Tibial nerve (tissue), 4 donors: ENCODE results near the gene FBXL14. TPM values are rescaled to one million over a fixed set of nuclear protein-coding genes. Genes with fewer than 3 reads are reported as not detected.
"Not testable (repeated sequence)": the region's sequence is repeated elsewhere in the genome, so short reads cannot be mapped to it uniquely, and the experiment has no call there.

Experiments
- DNase-seq, 2 donors: peaks; one replicate each; pipeline ENCODE4 v3.0.0-alpha.2; 2019; ENCODE audit warnings: low spot score in 2 of 2
- H3K27ac ChIP-seq, 4 donors: fragments of 200-600 bp; sonication (generic) in 3 of 4; one replicate each; pipeline ENCODE4 v1.5.1; 2017 to 2019; ENCODE audit warnings: mild to moderate bottlenecking in 1 of 4
- H3K27me3 ChIP-seq, 2 donors: fragments of 200-600 bp; sonication (generic) in 1 of 2; one replicate each; pipeline versions ENCODE4 v1.5.1 to v1.6.0; 2017 to 2019
- H3K36me3 ChIP-seq, 3 donors: fragments of 200-600 bp; sonication (generic); one replicate each; pipeline ENCODE4 v1.5.1; 2018 to 2019
- H3K4me1 ChIP-seq, 4 donors: fragments of 200-600 bp; sonication (generic) in 3 of 4; one replicate each; pipeline ENCODE4 v1.5.1; 2017 to 2019
- H3K4me3 ChIP-seq, 4 donors: fragments of 200-600 bp; sonication (generic) in 3 of 4; one replicate each; pipeline ENCODE4 v1.5.1; 2017 to 2019; ENCODE audit warnings: mild to moderate bottlenecking in 1 of 4, moderate library complexity in 1 of 4
- H3K9me3 ChIP-seq, 4 donors: fragments of 200-600 bp; sonication (generic) in 3 of 4; one replicate each; pipeline ENCODE4 v1.5.1; 2017 to 2019
- EP300 ChIP-seq, 2 donors: sonication (generic); formaldehyde crosslinking; IDR thresholded peaks; one replicate each; pipeline ENCODE4 v1.6.1; 2017; ENCODE audit warnings: antibody characterized with exemption in 2 of 2, mild to moderate bottlenecking in 1 of 2
- POLR2A ChIP-seq, 2 donors: fragments of 450-650 bp; IDR thresholded peaks; one replicate each; pipeline ENCODE4 v1.6.1; 2017; ENCODE audit warnings: antibody characterized with exemption in 2 of 2, mild to moderate bottlenecking in 2 of 2, moderate library complexity in 2 of 2
- WGBS, 2 donors: methylation state at CpG; one replicate each; pipeline ENCODE4 v1.1.5; 2018; 5-methylcytosine and 5-hydroxymethylcytosine counted together
- total RNA-seq, 4 donors: library from RNA; depleted of rRNA; stranded (reverse); fragments of >200 nt; gene quantifications; one replicate each; pipeline ENCODE4 v1.1.0, GENCODE V29; 2016
- TF ChIP-seq, protein P1 (sequence below), 5 experiments: fragments of 200-600 bp in 3 of 5; fragments of 450-650 bp in 2 of 5; sonication (generic) in 3 of 5; IDR thresholded peaks; one replicate each; pipeline ENCODE4 v1.5.1; 2016 to 2019; ENCODE audit warnings: antibody characterized with exemption in 5 of 5, mild to moderate bottlenecking in 3 of 5, moderate library complexity in 2 of 5

The FBXL14 gene
- total RNA-seq, 4 donors from 2014 or later: 11.7 to 21.4 (median 17.3) TPM

DNA sequence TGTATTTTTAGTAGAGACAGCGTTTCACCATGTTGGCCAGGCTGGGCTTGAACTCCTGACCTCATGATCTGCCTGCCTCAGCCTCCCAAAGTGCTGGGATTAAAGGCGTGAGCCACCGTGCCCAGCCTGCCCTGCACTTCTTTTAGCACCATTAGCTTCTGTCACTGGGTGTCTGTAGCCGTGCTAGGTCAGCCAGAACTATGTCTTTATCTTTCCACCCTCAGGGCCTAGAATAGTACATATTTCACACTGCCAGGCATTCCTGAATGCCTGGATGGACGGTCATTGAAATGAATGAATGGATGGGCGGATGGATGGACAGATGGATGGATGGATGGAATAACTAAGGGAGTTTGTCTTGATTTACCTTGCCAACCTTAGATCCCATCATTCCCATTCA is 33.7 kb downstream of the FBXL14 start:
- peaks cover 0 to 5% (median 0%) of the 10 kb centered on the region in 4 donors for H3K9me3 ChIP-seq
- H3K27me3 ChIP-seq: no peaks in the 10 kb centered on the region
- no peak overlapping the region for H3K27ac ChIP-seq
- H3K4me3 ChIP-seq: no peak overlapping the region
- peaks cover 0 to 8% (median 0%) of the 10 kb centered on the region in 3 donors for H3K36me3 ChIP-seq
- no peak for DNase-seq
- H3K4me1 ChIP-seq: peaks cover 0 to 9% (median 0%) of the 10 kb centered on the region in 4 donors
- 84 to 87% methylated on average over 6 of the region's 6 CpGs for WGBS, 2 donors
- no peak for TF ChIP-seq POLR2A (IDR thresholded peaks at IDR 0.05)
- TF ChIP-seq, protein P1, sequence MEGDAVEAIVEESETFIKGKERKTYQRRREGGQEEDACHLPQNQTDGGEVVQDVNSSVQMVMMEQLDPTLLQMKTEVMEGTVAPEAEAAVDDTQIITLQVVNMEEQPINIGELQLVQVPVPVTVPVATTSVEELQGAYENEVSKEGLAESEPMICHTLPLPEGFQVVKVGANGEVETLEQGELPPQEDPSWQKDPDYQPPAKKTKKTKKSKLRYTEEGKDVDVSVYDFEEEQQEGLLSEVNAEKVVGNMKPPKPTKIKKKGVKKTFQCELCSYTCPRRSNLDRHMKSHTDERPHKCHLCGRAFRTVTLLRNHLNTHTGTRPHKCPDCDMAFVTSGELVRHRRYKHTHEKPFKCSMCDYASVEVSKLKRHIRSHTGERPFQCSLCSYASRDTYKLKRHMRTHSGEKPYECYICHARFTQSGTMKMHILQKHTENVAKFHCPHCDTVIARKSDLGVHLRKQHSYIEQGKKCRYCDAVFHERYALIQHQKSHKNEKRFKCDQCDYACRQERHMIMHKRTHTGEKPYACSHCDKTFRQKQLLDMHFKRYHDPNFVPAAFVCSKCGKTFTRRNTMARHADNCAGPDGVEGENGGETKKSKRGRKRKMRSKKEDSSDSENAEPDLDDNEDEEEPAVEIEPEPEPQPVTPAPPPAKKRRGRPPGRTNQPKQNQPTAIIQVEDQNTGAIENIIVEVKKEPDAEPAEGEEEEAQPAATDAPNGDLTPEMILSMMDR (IDR thresholded peaks at IDR 0.05): no peak
- no peak for TF ChIP-seq EP300 (IDR thresholded peaks at IDR 0.05)

DNA sequence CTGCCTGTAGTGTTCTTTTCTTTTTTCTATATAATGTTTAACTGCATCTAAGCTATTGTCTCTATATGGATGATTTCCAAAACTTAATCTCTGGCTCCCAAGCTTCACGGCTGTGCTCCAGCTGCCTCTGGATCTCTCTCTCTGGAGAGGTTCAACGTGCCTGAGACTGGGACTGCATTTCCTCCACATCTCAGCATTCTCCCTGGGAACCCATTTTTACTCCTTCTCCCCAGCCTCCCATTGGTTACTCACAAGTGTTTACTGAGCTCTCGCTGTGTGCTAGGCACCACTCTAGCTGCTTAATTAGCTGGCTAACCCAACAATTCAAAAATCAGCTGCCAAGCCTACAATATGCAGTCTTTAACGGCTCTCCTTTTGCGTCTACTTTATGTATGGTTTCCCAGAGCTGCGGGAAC is 34.7 kb downstream of the FBXL14 start:
- WGBS, 2 donors: 49 to 55% methylated on average over 6 of the region's 6 CpGs

DNA sequence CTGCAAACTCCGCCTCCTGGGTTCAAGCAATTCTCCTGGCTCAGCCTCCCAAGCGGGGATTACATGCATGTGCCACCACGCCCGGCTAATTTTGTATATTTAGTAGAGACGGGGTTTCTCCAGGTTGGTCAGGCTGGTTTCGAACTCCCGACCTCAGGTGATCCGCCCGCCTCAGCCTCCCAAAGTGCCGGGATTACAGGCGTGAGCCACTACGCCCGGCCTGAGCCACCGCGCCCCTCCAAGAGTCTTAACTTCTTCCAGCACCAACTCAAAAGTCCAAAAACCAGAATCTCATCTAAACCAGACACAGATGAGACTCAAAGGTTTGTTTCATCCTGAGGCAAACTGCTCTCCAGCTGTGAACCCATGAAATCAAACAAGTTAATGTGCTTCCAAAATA is 36.3 kb downstream of the FBXL14 start:
- WGBS, 2 donors: 91% methylated on average over 14 to 15 of the region's 15 CpGs
- not testable (repeated sequence) for H3K27ac ChIP-seq, H3K4me1 ChIP-seq, H3K9me3 ChIP-seq, H3K4me3 ChIP-seq, H3K36me3 ChIP-seq, H3K27me3 ChIP-seq, DNase-seq

More for the DNA sequence above, 34.7 kb downstream of the FBXL14 start:
- no peak for TF ChIP-seq EP300 (IDR thresholded peaks at IDR 0.05)
- TF ChIP-seq, protein P1 (IDR thresholded peaks at IDR 0.05): no peak
- no peak for TF ChIP-seq POLR2A (IDR thresholded peaks at IDR 0.05)
- Histone ChIP-seq H3K9me3 (peaks cover 0 to 5% (median 0%) of the 10 kb centered on the region in 4 donors), H3K4me3 (no peak overlapping the region), H3K4me1 (peaks cover 0 to 9% (median 0%) of the 10 kb centered on the region in 4 donors), H3K27me3 (no peaks in the 10 kb centered on the region), H3K36me3 (peaks cover 0 to 4% (median 0%) of the 10 kb centered on the region in 3 donors), H3K27ac (no peak overlapping the region)
- no peak for DNase-seq

DNA sequence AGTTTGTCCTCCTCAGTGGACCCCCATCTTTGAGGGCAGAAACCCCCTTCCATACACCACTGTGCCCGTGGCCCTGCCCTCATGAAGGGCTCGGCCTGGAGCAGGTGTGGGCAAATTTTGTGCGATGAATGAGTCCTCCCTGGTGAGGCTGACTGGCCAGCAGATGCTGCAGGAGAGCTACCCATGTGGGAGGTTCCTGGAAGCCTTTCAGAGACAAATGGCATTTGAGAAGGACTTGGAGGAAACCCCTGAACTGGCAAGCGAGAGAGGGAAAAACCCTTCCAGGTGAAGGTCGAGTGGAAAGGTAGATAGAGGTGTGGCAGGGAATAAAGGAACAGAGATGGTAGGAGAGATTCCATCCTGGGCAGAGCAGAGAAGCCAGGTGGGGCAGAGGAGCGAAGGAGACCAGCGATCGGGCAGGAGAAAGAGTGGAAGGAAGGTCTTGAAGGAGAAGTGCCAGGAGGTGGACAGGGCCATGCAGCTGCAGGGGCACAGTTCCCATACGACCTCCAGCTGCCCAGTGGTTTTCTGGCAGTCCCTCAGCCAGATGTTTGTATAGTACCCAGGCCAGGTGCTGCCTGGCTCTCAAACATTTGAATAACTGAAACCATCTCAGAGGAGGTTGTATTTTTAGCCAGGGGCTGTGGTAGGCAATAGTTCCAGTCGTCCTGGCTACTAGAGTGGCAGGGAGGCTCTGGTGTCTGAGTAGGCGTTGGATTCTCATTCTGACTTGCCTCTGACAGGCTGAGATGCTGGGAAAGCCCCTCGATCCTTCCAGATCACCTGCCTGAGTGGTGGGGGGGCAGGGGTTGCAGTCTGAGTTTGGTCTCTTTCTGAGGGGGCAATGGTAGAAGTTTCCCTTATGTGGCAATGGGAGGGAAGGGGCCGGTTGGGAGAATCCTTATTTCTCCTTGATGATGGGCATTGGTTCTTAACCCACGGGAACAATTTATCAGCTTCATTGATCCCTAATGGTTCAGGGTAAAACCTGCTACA is 40.1 kb downstream of the FBXL14 start:
- H3K27ac ChIP-seq: no peak overlapping the region
- no peak overlapping the region for H3K4me3 ChIP-seq
- 79 to 90% methylated on average over 14 of the region's 14 CpGs for WGBS, 2 donors
- no peaks in the 10 kb centered on the region for H3K27me3 ChIP-seq
- H3K36me3 ChIP-seq: no peaks in the 10 kb centered on the region
- H3K9me3 ChIP-seq: peaks cover 0 to 5% (median 0%) of the 10 kb centered on the region in 4 donors
- DNase-seq: no peak
- H3K4me1 ChIP-seq: no peaks in the 10 kb centered on the region
- no peak for TF ChIP-seq EP300 (IDR thresholded peaks at IDR 0.05)
- TF ChIP-seq, protein P1 (IDR thresholded peaks at IDR 0.05): no peak
- TF ChIP-seq POLR2A (IDR thresholded peaks at IDR 0.05): no peak

DNA sequence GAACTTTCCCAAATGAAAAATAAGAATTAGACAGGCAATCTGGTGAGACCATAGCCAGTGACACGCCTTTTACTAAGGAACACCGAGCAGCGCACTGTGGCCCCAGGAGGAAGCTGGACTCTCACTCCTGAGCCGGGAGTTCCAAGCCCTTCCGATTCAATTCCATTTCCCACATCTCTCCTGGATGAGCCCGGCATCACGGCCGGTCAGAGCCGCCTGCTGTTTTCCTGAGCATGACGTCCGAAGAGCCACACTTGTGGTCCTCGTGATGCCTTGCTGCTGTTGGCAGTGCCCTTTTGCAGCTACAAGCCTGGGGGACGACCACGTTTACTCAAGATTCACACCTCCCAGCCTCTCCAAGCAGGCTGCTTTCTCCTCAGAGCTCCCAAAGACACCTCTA is 40.8 kb downstream of the FBXL14 start:
- no peaks in the 10 kb centered on the region for H3K27me3 ChIP-seq
- peaks cover 0 to 5% (median 0%) of the 10 kb centered on the region in 4 donors for H3K9me3 ChIP-seq
- H3K4me1 ChIP-seq: no peaks in the 10 kb centered on the region
- TF ChIP-seq, protein P1 (IDR thresholded peaks at IDR 0.05): no peak
- TF ChIP-seq EP300 (IDR thresholded peaks at IDR 0.05) (no peak), POLR2A (IDR thresholded peaks at IDR 0.05) (no peak)
- no peaks in the 10 kb centered on the region for H3K36me3 ChIP-seq
- H3K4me3 ChIP-seq: no peak overlapping the region
- H3K27ac ChIP-seq: no peak overlapping the region
- 81 to 83% methylated on average over 14 of the region's 14 CpGs for WGBS, 2 donors
- no peak for DNase-seq
